Spinal cord (tissue), 10 donors: Measurements from ENCODE around the gene ADGRV1. TPM values are rescaled to one million over a fixed set of nuclear protein-coding genes. Genes with fewer than 3 reads are reported as not detected.

Experiments
- DNase-seq, 6 donors: peaks; one replicate each; pipeline versions ENCODE4 v3.0.0 to v3.0.0-alpha.2; 2013 to 2015; ENCODE audit warnings: low spot score in 6 of 6, low read depth in 4 of 6
- H3K27ac ChIP-seq: one replicate; pipeline ENCODE4 v1.5.1; 2013; ENCODE audit warnings: low read depth, low read length, control low read depth
- H3K27me3 ChIP-seq: one replicate; pipeline ENCODE4 v1.6.1; 2013; ENCODE audit warnings: low read length; ENCODE audit not compliant: control insufficient read depth, insufficient read depth
- H3K36me3 ChIP-seq: one replicate; pipeline ENCODE4 v1.6.1; 2013; ENCODE audit warnings: low read length; ENCODE audit not compliant: control insufficient read depth, insufficient read depth
- H3K4me1 ChIP-seq: one replicate; pipeline ENCODE4 v1.6.1; 2013; ENCODE audit warnings: low read length; ENCODE audit not compliant: control insufficient read depth, insufficient read depth
- H3K4me3 ChIP-seq: one replicate; pipeline ENCODE4 v1.5.1; 2013; ENCODE audit warnings: low read depth, low read length, control low read depth
- H3K9me3 ChIP-seq: one replicate; pipeline ENCODE4 v1.6.1; 2013; ENCODE audit warnings: low read length; ENCODE audit not compliant: control insufficient read depth, insufficient read depth
- WGBS: methylation state at CpG from one replicate; pipeline ENCODE4 v1.1.5; 2013; ENCODE audit warnings: missing lambda C conversion rate; ENCODE audit not compliant: insufficient coverage; 5-methylcytosine and 5-hydroxymethylcytosine counted together
- polyA plus RNA-seq, 2 donors: library from polyadenylated mRNA; unstranded; fragments of 120-200 nt; gene quantifications; one replicate each; pipeline ENCODE4 v1.2.1, GENCODE V29; 2013; ENCODE audit not compliant: insufficient read length in 2 of 2
- total RNA-seq, 2 donors: library from RNA; depleted of rRNA in 1 of 2; stranded (reverse); fragments of 120-200 nt in 1 of 2; fragments of >200 nt in 1 of 2; gene quantifications; one replicate each; pipeline versions ENCODE4 v1.2.3 to v1.2.4, GENCODE V29; 2013 to 2014
- donor health status: healthy.

Gene ADGRV1
- total and polyA plus RNA-seq, 4 donors, result 72.0 to 180 (median 108) TPM

GRCh38 chr5:90861843-90862586, 303.4 kb downstream of the ADGRV1 start:
- Histone ChIP-seq H3K27me3 (no peaks in the 10 kb centered on the region), H3K4me1 (no peaks in the 10 kb centered on the region), H3K36me3 (no peaks in the 10 kb centered on the region), H3K27ac (no peak overlapping the region), H3K9me3 (no peaks in the 10 kb centered on the region), H3K4me3 (no peak overlapping the region)
- peak in 1 of 6 donors; percentile 46 for DNase-seq
- no CpG with 5 or more reads among the region's 3 CpGs for WGBS

DNA sequence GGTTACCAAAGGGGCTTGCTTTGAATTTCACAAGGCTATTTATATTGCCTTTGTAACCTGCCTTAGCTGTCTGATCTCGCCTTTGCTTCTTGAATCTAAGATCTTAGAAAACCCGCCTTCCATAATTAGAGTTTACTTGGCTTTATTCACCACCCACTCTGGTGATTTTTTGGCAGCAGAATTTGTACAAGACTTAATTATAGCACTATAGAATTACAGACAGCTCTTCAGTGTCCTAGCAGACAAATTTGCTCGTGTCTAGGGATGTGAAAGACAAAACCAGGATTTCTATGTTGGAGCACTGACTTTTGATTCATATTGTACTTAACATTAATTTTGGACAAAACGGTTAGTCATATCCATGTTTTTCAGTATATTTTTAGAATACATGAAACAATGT, 306.6 kb downstream of the ADGRV1 start:
- Histone ChIP-seq H3K27me3 (no peaks in the 10 kb centered on the region), H3K9me3 (no peaks in the 10 kb centered on the region), H3K4me1 (no peaks in the 10 kb centered on the region), H3K4me3 (no peak overlapping the region), H3K36me3 (no peaks in the 10 kb centered on the region), H3K27ac (no peak overlapping the region)
- DNase-seq, result peak in 1 of 6 donors; percentile 31
- WGBS, result 51% methylated on average over 2 of the region's 4 CpGs

- H3K4me1 ChIP-seq, result no peaks in the 10 kb centered on the region
- no peaks in the 10 kb centered on the region for H3K9me3 ChIP-seq
- H3K27me3 ChIP-seq, result no peaks in the 10 kb centered on the region
- no peak overlapping the region for H3K4me3 ChIP-seq
- WGBS, result no CpG with 5 or more reads among the region's 2 CpGs
- peak in 2 of 6 donors; percentile 67 to 84 for DNase-seq
- H3K27ac ChIP-seq, result no peak overlapping the region
- H3K36me3 ChIP-seq, result no peaks in the 10 kb centered on the region
Measured at GRCh38 chr5:90866333-90866732, 307.7 kb downstream of the ADGRV1 start.

- H3K9me3 ChIP-seq, result no peaks in the 10 kb centered on the region
- no peaks in the 10 kb centered on the region for H3K36me3 ChIP-seq
- H3K27me3 ChIP-seq, result no peaks in the 10 kb centered on the region
- DNase-seq, result peak in 1 of 6 donors; percentile 54
- H3K27ac ChIP-seq, result no peak overlapping the region
- H3K4me3 ChIP-seq, result no peak overlapping the region
- H3K4me1 ChIP-seq, result no peaks in the 10 kb centered on the region
- 100% methylated on average over 2 of the region's 5 CpGs for WGBS
Measured at GRCh38 chr5:90866915-90867731, 308.5 kb downstream of the ADGRV1 start.

GRCh38 chr5:90868799-90869198, 310.2 kb downstream of the ADGRV1 start:
- DNase-seq, result no peak
- H3K27me3 ChIP-seq, result no peaks in the 10 kb centered on the region
- WGBS, result 100% methylated on average over 3 of the region's 4 CpGs

DNA sequence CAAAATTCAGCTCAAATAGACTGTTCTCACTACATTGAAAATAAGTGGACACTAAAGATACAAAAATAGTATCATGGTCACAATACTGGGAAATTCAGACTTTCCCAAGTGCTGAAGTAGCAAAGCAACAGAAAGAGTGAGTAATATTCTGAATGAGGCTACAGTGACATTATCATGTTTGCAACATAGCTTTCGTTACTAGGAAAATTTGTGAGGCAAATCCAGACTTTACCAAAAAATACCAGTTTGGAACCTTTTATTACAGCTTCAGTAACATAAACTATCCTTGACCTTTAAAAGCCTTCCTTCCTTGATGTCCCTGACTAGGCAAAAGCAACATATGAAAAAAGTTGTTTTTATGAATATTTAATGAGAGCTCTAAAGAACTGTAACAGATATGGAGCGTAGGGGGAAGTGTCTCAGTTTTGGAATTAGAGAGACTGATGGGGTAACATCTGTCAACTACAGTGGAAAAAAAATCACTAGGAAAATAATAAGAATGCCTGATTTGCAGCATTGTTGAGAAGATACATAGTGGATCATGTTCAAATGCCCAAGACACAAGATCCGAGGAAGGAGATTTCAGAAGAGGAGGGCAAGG, 312.9 kb downstream of the ADGRV1 start:
- H3K27me3 ChIP-seq, result no peaks in the 10 kb centered on the region
- WGBS, result 100% methylated on average over 1 of the region's 3 CpGs
- H3K4me3 ChIP-seq, result no peak overlapping the region
- DNase-seq, result no peak
- H3K4me1 ChIP-seq, result no peaks in the 10 kb centered on the region
- H3K9me3 ChIP-seq, result no peaks in the 10 kb centered on the region
- H3K36me3 ChIP-seq, result no peaks in the 10 kb centered on the region
- H3K27ac ChIP-seq, result no peak overlapping the region

More at GRCh38 chr5:90868799-90869198, 310.2 kb downstream of the ADGRV1 start:
- no peak overlapping the region for H3K27ac ChIP-seq
- no peaks in the 10 kb centered on the region for H3K4me1 ChIP-seq
- no peaks in the 10 kb centered on the region for H3K36me3 ChIP-seq
- H3K4me3 ChIP-seq, result no peak overlapping the region
- no peaks in the 10 kb centered on the region for H3K9me3 ChIP-seq

- Histone ChIP-seq H3K27me3 (no peaks in the 10 kb centered on the region), H3K4me3 (no peak overlapping the region), H3K4me1 (no peaks in the 10 kb centered on the region), H3K9me3 (no peaks in the 10 kb centered on the region), H3K27ac (no peak overlapping the region), H3K36me3 (no peaks in the 10 kb centered on the region)
- WGBS, result no CpG with 5 or more reads among the region's 3 CpGs
- DNase-seq, result no peak
Measured at GRCh38 chr5:90873033-90873517, 314.5 kb downstream of the ADGRV1 start.

- 96% methylated on average over 2 of the region's 5 CpGs for WGBS
- Histone ChIP-seq H3K27ac (no peak overlapping the region), H3K4me3 (no peak overlapping the region)
Measured at GRCh38 chr5:90874066-90874465, 315.5 kb downstream of the ADGRV1 start.

DNA sequence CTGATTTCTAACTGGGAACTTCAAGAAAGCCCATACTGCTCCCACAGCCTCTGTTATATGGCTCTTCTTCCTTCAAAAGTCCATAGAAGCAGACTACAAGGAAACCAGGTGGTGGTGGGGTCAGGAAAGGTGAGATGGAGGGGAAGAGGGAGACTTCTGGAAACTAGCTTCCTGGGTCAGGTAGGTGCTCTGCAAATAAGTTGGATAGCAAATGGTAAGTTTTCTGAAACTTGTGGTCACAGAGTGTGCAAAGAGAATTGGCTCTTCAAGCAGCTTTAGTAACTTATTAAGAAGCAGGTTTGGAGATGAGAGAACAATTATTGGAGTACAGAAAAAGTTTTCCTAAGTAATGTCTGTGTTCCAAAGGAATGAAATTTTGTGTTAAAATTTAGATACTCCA, 316.9 kb downstream of the ADGRV1 start:
- H3K4me1 ChIP-seq, result no peaks in the 10 kb centered on the region
- no peak for DNase-seq
- no peaks in the 10 kb centered on the region for H3K36me3 ChIP-seq
- no peak overlapping the region for H3K27ac ChIP-seq
- no peaks in the 10 kb centered on the region for H3K9me3 ChIP-seq
- H3K27me3 ChIP-seq, result no peaks in the 10 kb centered on the region
- H3K4me3 ChIP-seq, result no peak overlapping the region

More at GRCh38 chr5:90874066-90874465, 315.5 kb downstream of the ADGRV1 start:
- no peak for DNase-seq
- Histone ChIP-seq H3K9me3 (no peaks in the 10 kb centered on the region), H3K36me3 (no peaks in the 10 kb centered on the region), H3K4me1 (no peaks in the 10 kb centered on the region), H3K27me3 (no peaks in the 10 kb centered on the region)
